Activated naive CD8-positive, alpha-beta T cell treated with anti-CD3 and anti-CD28 coated beads for 36 hours (primary cell): ENCODE data around the gene OR10H5. TPM values are rescaled to one million over a fixed set of nuclear protein-coding genes. Genes with fewer than 3 reads are reported as not detected.

ENCODE experiments used
- total RNA-seq, 2 experiments: library from RNA; stranded (reverse); gene quantifications; one replicate each; pipeline ENCODE4 v1.2.3, GENCODE V29; 2021

OR10H5 gene
- total RNA-seq, 2 experiments from 2014 or later, result not detected

Other genes starting within 250 kb of the OR10H5 start
- not detected for gene CYP4F8, start 172.4 kb upstream of the OR10H5 start, total RNA-seq
- under 1 TPM; 0.06 to 0.23 TPM for gene CYP4F3, start 146.8 kb upstream of the OR10H5 start, total RNA-seq
- gene CYP4F12, start 114.6 kb upstream of the OR10H5 start, total RNA-seq, result not detected
- not detected for gene OR10H2, start 59.6 kb upstream of the OR10H5 start, total RNA-seq
- not detected for gene OR10H3, start 49.7 kb upstream of the OR10H5 start, total RNA-seq
- gene OR10H1, start 28.0 kb downstream of the OR10H5 start, total RNA-seq, result not detected
- gene CYP4F2, start 110.4 kb downstream of the OR10H5 start, total RNA-seq, result under 1 TPM in 1 of 2 experiments, not detected in 1; 0.14 TPM
- not detected for gene CYP4F11, start 146.9 kb downstream of the OR10H5 start, total RNA-seq
- not detected for gene OR10H4, start 161.3 kb downstream of the OR10H5 start, total RNA-seq